Testis (tissue), 5 donors: ENCODE results near the gene EXOSC3. TPM values are rescaled to one million over a fixed set of nuclear protein-coding genes. Genes with fewer than 3 reads are reported as not detected.
"Not testable (repeated sequence)": the region's sequence is repeated elsewhere in the genome, so short reads cannot be mapped to it uniquely, and the experiment has no call there.

Source experiments
- DNase-seq: peaks from one replicate; pipeline ENCODE4 v3.0.0-alpha.2; 2019
- H3K27ac ChIP-seq, 2 donors: fragments of 200-600 bp; sonication (generic); one replicate each; pipeline ENCODE4 v1.5.1; 2019
- H3K27me3 ChIP-seq: fragments of 200-600 bp; sonication (generic); one replicate; pipeline ENCODE4 v1.5.1; 2019
- H3K36me3 ChIP-seq: fragments of 200-600 bp; sonication (generic); one replicate; pipeline ENCODE4 v1.5.1; 2017; ENCODE audit warnings: low read depth; ENCODE audit errors: missing control alignments
- H3K4me1 ChIP-seq: fragments of 200-600 bp; sonication (generic); one replicate; pipeline ENCODE4 v1.5.1; 2019
- H3K4me3 ChIP-seq, 2 donors: fragments of 200-600 bp; sonication (generic); one replicate each; pipeline ENCODE4 v1.5.1; 2017 to 2019
- H3K9me3 ChIP-seq: fragments of 200-600 bp; sonication (generic); one replicate; pipeline ENCODE4 v1.5.1; 2017
- POLR2A ChIP-seq: fragments of 450-650 bp; IDR thresholded peaks from one replicate; pipeline ENCODE4 v1.6.1; 2017; ENCODE audit warnings: antibody characterized with exemption, mild to moderate bottlenecking, moderate library complexity
- WGBS, 2 donors: methylation state at CpG; one replicate each; pipeline ENCODE4 v1.1.5; 2018; 5-methylcytosine and 5-hydroxymethylcytosine counted together
- intact Hi-C: fragments of 100-400 bp; cut with DNase I; formaldehyde crosslinking; loops from one replicate; pipeline ENCODE4 v1.15.1; 2023; ENCODE audit warnings: low total_unique reads
- long read RNA-seq, 2 donors: transcript quantifications; one replicate each; lab custom pipeline, GENCODE V29; 2026
- polyA plus RNA-seq: library from polyadenylated mRNA; stranded (reverse); fragments of 350-450 nt; fragmentation: Illumina TruSeq; extraction: RNeasy Lipid Tissue Mini Kit (QIAGEN cat#74804); gene quantifications from one replicate; pipeline ENCODE4 v1.2.3, GENCODE V29; 2014; ENCODE audit warnings: low read depth, low replicate concordance; ENCODE audit not compliant: insufficient read depth
- total RNA-seq, 2 donors: library from RNA; depleted of rRNA; stranded (reverse); fragments of >200 nt; gene quantifications; one replicate each; pipeline ENCODE4 v1.2.3, GENCODE V29; 2016
- TF ChIP-seq, protein P1 (sequence below), 3 experiments: fragments of 450-650 bp in 2 of 3; fragments of 200-600 bp in 1 of 3; sonication (generic) in 1 of 3; IDR thresholded peaks; one replicate each; pipeline ENCODE4 v1.5.1; 2016 to 2019; ENCODE audit warnings: antibody characterized with exemption in 3 of 3, mild to moderate bottlenecking in 2 of 3, moderate library complexity in 1 of 3

Gene EXOSC3
- total RNA-seq (10 to 100 TPM; 74.3 to 78.4 TPM), polyA plus RNA-seq (75.6 TPM)
- long read RNA-seq, donor 1, transcript EXOSC3-201 (4 exons, 1,806 nt), result major isoform, 21 of 28 reads
- long read RNA-seq, donor 1, partial matches to known transcripts, result 0 of 28 reads
- long read RNA-seq, donor 1, other reads (novel, unspliced or antisense), result 0 of 28 reads
- long read RNA-seq, donor 2, transcript EXOSC3-201 (4 exons, 1,806 nt), result major isoform, 10 of 12 reads
- long read RNA-seq, donor 2, partial matches to known transcripts, result 0 of 12 reads
- long read RNA-seq, donor 2, other reads (novel, unspliced or antisense), result 0 of 12 reads

DNA sequence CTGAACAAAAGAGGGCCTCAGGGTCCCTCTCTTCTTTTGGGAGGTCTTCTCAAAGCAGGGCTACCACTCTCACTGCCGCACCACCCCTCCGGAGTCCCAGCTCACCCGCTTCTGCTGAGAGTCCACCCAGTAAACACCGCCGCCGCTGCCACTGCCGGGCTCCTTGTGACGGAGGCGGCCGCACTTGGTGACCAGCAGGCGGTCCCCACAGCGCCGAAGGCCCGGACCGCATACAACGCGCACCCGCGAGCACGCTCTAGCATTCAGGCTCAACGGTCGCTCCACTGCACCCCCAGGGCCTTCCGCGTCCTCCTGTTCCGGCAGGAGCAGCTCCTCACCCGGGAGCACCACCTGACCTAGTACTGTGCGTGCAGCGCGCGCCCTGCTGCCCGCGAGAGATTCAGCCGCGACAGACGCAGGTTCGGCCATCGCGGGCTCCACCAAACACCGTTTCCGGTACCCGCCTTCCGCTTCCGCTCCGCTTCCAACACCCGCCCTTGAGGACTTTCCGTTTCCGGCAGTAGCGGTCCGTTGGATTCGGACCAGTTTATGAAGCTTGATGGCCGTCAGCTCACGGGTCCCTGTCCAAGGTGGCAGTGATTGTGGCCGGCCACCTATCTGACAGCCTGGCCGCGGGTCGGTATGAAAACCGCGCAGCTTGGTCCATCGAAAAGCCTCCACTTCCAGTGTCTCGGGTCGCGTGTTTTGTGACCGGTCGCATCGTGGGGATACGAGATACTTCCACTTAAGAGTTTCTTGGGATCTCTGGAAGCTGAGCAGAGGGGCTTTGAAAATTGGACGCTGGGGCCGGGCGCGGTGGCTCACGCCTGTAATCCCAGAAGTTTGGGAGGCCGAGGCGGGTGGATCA is at the start of gene EXOSC3:
EXOSC3 (minus strand) TSS at position 449 of the 868 bp plus-strand sequence; CDS start at position 429, 20 bp downstream.
- no peaks in the 10 kb centered on the region for H3K36me3 ChIP-seq
- WGBS, 2 donors, result 1% methylated on average over 42 to 69 of the region's 73 CpGs
- H3K27me3 ChIP-seq, result no peaks in the 10 kb centered on the region
- no peak for TF ChIP-seq POLR2A
- TF ChIP-seq, protein P1, sequence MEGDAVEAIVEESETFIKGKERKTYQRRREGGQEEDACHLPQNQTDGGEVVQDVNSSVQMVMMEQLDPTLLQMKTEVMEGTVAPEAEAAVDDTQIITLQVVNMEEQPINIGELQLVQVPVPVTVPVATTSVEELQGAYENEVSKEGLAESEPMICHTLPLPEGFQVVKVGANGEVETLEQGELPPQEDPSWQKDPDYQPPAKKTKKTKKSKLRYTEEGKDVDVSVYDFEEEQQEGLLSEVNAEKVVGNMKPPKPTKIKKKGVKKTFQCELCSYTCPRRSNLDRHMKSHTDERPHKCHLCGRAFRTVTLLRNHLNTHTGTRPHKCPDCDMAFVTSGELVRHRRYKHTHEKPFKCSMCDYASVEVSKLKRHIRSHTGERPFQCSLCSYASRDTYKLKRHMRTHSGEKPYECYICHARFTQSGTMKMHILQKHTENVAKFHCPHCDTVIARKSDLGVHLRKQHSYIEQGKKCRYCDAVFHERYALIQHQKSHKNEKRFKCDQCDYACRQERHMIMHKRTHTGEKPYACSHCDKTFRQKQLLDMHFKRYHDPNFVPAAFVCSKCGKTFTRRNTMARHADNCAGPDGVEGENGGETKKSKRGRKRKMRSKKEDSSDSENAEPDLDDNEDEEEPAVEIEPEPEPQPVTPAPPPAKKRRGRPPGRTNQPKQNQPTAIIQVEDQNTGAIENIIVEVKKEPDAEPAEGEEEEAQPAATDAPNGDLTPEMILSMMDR (IDR thresholded peaks at IDR 0.05), result no peak
- intact Hi-C loops, result no loop called here
- H3K4me1 ChIP-seq, result no peaks in the 10 kb centered on the region
- DNase-seq, result peak; percentile 95
- H3K27ac ChIP-seq, result peak within 1 kb of the TSS; percentile 62 to 79
- H3K4me3 ChIP-seq, result peak within 1 kb of the TSS; percentile 83 to 91
- H3K9me3 ChIP-seq, result no peaks in the 10 kb centered on the region

DNA sequence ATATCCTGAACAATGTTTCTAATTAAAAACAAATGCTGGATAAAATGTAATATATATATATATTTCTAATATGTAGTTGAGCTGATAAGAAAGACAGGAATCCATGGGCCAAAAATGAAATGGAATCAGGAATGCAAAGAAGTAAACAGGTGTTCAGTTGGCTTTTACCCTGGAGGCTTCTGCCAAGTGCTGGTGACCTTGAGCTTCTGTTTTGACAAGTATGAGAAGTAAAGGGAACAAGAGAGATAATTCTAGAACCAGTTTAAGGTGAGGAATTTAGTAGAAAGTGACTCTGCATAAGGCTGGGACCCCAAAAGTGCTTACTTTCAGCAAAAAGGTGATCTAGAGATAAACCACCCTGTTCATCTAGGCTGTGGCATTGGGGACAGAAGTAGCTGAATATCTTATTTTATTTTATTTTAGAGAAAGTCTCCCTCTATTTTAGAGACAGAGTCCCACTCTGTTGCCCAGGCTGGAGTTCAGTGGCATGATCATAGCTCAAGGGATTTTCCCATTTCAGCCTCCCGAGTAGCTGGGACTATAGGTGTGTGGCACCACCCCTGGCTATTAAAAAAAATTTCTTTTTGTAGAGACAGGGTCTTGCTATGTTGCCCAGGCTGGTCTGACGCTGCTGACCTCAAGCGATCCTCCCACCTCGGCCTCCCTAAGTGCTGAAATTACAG is 42.8 kb upstream of the EXOSC3 start:
- 92 to 95% methylated on average over 4 of the region's 4 CpGs for WGBS, 2 donors
- H3K36me3 ChIP-seq, result no peaks in the 10 kb centered on the region
- no peaks in the 10 kb centered on the region for H3K4me1 ChIP-seq
- H3K4me3 ChIP-seq, result no peak overlapping the region
- no peaks in the 10 kb centered on the region for H3K27me3 ChIP-seq
- TF ChIP-seq, protein P1 (IDR thresholded peaks at IDR 0.05), result no peak
- no peak for TF ChIP-seq POLR2A
- intact Hi-C loops, result no loop called here
- no peak for DNase-seq
- no peak overlapping the region for H3K27ac ChIP-seq
- H3K9me3 ChIP-seq, result no peaks in the 10 kb centered on the region

DNA sequence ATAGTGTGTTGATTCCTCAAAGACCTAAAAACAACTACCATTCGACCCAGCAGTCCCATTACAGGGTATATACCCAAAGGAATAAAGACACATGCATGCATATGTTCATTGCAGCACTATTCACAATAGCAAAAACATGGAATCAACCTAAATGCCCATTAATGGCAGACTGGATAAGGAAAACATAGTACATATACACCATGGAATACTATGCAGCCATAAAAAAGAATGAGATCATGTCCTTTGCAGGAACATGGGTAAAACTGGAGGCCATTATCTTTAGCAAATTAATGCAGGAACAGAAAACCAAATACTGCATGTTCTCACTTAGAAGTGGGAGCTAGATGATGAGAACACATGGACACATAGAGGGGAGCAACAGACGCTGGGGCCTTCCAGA is 40.3 kb upstream of the EXOSC3 start:
- H3K4me3 ChIP-seq, H3K36me3 ChIP-seq, H3K9me3 ChIP-seq, intact Hi-C loops, DNase-seq, H3K27ac ChIP-seq, H3K27me3 ChIP-seq, H3K4me1 ChIP-seq: not testable (repeated sequence)
- 78 to 95% methylated on average over 2 of the region's 2 CpGs for WGBS, 2 donors

DNA sequence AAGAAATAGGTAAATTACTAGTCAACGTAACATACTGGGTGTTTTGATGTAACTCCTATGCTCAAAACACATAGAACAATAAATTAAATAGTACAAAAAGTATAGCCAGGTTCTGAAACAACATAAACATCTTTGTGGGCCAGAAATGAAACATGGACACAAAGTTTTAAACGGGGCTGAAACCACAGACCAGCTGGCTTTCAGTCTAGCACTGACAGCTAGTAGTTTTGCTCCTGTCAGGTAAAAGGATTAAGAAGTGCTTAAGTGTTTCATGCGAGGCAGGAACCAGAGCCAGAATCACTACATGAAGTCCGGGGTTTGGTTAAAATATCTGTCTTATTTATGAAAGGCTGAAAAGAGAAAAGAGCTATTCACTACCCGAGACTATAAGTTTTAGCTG is 35.3 kb upstream of the EXOSC3 start:
- H3K36me3 ChIP-seq, result no peaks in the 10 kb centered on the region
- TF ChIP-seq, protein P1 (IDR thresholded peaks at IDR 0.05), result no peak
- no peak for TF ChIP-seq POLR2A
- 82 to 87% methylated on average over 5 of the region's 5 CpGs for WGBS, 2 donors

DNA sequence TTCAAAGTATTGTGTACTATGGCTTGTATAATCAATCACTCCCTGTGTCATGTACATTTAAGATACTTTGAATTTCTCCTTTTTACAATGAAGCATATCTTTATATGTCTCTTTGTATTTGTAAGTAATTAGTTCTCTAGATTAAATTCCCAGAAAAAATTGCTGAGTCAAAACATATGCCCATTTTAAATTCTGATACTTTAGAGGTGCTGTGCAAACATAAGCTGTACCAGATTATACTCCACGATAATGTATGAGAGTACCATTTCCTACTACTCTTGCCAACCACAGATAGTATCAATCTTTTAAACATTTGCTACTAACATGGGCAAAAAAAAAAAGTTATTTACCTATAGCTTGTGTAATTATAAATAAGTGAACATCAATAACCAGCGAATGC is 34.0 kb upstream of the EXOSC3 start:
- H3K27ac ChIP-seq, result no peak overlapping the region
- intact Hi-C loops, result no loop called here
- no peaks in the 10 kb centered on the region for H3K4me1 ChIP-seq
- TF ChIP-seq, protein P1 (IDR thresholded peaks at IDR 0.05), result no peak
- no peak for TF ChIP-seq POLR2A
- no peaks in the 10 kb centered on the region for H3K27me3 ChIP-seq
- DNase-seq, result no peak
- no peak overlapping the region for H3K4me3 ChIP-seq
- WGBS, 2 donors, result 78 to 86% methylated on average over 2 of the region's 2 CpGs
- no peaks in the 10 kb centered on the region for H3K36me3 ChIP-seq
- H3K9me3 ChIP-seq, result no peaks in the 10 kb centered on the region

More for the DNA sequence above, 35.3 kb upstream of the EXOSC3 start:
- H3K4me1 ChIP-seq, result no peaks in the 10 kb centered on the region
- intact Hi-C loops, result no loop called here
- H3K9me3 ChIP-seq, result no peaks in the 10 kb centered on the region
- H3K27ac ChIP-seq, result no peak overlapping the region
- no peak for DNase-seq
- H3K4me3 ChIP-seq, result no peak overlapping the region
- no peaks in the 10 kb centered on the region for H3K27me3 ChIP-seq
